Spleen (tissue), 11 donors: ENCODE data around the gene LRRC49. TPM values are rescaled to one million over a fixed set of nuclear protein-coding genes. Genes with fewer than 3 reads are reported as not detected.

Experiments
- DNase-seq: peaks from one replicate; pipeline ENCODE4 v3.0.0-alpha.2; 2020
- H3K27ac ChIP-seq, 8 donors: fragments of 200-600 bp; sonication (generic) in 7 of 8; 1 replicate in 4 of 8; 2 replicates in 4 of 8; pipeline versions ENCODE4 v1.5.0 to v1.8.0; 2016 to 2021; ENCODE audit warnings: inconsistent platforms in 4 of 8, mild to moderate bottlenecking in 4 of 8, moderate library complexity in 1 of 8
- H3K27me3 ChIP-seq, 7 donors: fragments of 200-600 bp; sonication (generic) in 6 of 7; replicated peaks in 1 of 7; 1 replicate in 4 of 7; 2 replicates in 3 of 7; pipeline versions ENCODE4 v1.5.0 to v1.8.0; 2016 to 2021; ENCODE audit warnings: inconsistent platforms in 3 of 7, mild to moderate bottlenecking in 1 of 7
- H3K36me3 ChIP-seq, 6 donors: fragments of 200-600 bp; sonication (generic) in 5 of 6; 1 replicate in 4 of 6; 2 replicates in 2 of 6; pipeline versions ENCODE4 v1.5.0 to v1.8.0; 2016 to 2021; ENCODE audit warnings: inconsistent platforms in 2 of 6
- H3K4me1 ChIP-seq, 6 donors: fragments of 200-600 bp; sonication (generic) in 5 of 6; 1 replicate in 3 of 6; 2 replicates in 3 of 6; pipeline versions ENCODE4 v1.5.0 to v1.8.0; 2016 to 2021; ENCODE audit warnings: inconsistent platforms in 3 of 6
- H3K4me3 ChIP-seq, 8 donors: fragments of 200-600 bp; sonication (generic) in 7 of 8; 1 replicate in 4 of 8; 2 replicates in 4 of 8; pipeline versions ENCODE4 v1.5.0 to v1.8.0; 2016 to 2021; ENCODE audit warnings: inconsistent platforms in 4 of 8, mild to moderate bottlenecking in 4 of 8, moderate library complexity in 2 of 8
- H3K9me3 ChIP-seq, 8 donors: fragments of 200-600 bp; sonication (generic) in 7 of 8; 1 replicate in 4 of 8; 2 replicates in 4 of 8; pipeline versions ENCODE4 v1.5.0 to v1.8.0; 2016 to 2021; ENCODE audit warnings: inconsistent platforms in 4 of 8
- CTCF ChIP-seq, 11 experiments: fragments of 200-600 bp in 7 of 11; fragments of 450-650 bp in 4 of 11; sonication (generic) in 4 of 11; IDR thresholded peaks in 8 of 11; conservative IDR thresholded peaks in 3 of 11; 1 replicate in 7 of 11; 2 replicates in 4 of 11; pipeline versions ENCODE4 v1.4.0 to v1.8.0; 2016 to 2021; ENCODE audit warnings: antibody characterized with exemption in 11 of 11, inconsistent platforms in 4 of 11, mild to moderate bottlenecking in 1 of 11
- POLR2A ChIP-seq, 3 donors: fragments of 450-650 bp; IDR thresholded peaks; one replicate each; pipeline ENCODE4 v1.5.1; 2017; ENCODE audit warnings: antibody characterized with exemption in 3 of 3, mild to moderate bottlenecking in 1 of 3
- POLR2AphosphoS5 ChIP-seq, 3 donors: sonication (generic); formaldehyde crosslinking; IDR thresholded peaks; one replicate each; pipeline ENCODE4 v1.5.1; 2017; ENCODE audit warnings: antibody characterized with exemption in 3 of 3
- WGBS, 5 donors: extraction: QIAGEN DNeasy Blood & Tissue Kit in 3 of 5; methylation state at CpG; one replicate each; pipeline versions ENCODE4 v1.1.5 to v1.1.7; 2013 to 2018; 5-methylcytosine and 5-hydroxymethylcytosine counted together
- intact Hi-C: fragments of 100-400 bp; cut with DNase I; formaldehyde crosslinking; loops from one replicate; pipeline ENCODE4 v1.15.0; 2023; ENCODE audit warnings: low total_unique reads
- polyA plus RNA-seq, 3 donors: library from polyadenylated mRNA; stranded (reverse); fragments of 200-250 nt; gene quantifications; one replicate each; pipeline ENCODE4 v1.2.1, GENCODE V29; 2013
- total RNA-seq, 7 donors: library from RNA; depleted of rRNA in 3 of 7; stranded (reverse); fragments of >200 nt in 3 of 7; fragmentation: NEBNext Ultra II Directional in 4 of 7; extraction: Animal tissue kit (Norgen Biotek cat#: 25700) in 4 of 7; gene quantifications; one replicate each; pipeline versions ENCODE4 v1.1.0 to v1.2.1, GENCODE V29; 2016 to 2021
- donor health status: healthy with polysubstance abuse.
- donor health status: DM: no; HTN: no; CAD: no; lungs with moderate emphysema.
- donor health status: DM: no; HTN: no; CAD: no.
- donor health status: Bipolar disorder and iron deficiency.
- donor health status: healthy.
- donor health status: DM: no; HTN: no; CAD: no.
- donor health status: DM: yes; HTN: yes; CAD: no.

Gene LRRC49
- total and polyA plus RNA-seq, 10 donors, result 0.62 to 4.1 (median 2.4) TPM

DNA sequence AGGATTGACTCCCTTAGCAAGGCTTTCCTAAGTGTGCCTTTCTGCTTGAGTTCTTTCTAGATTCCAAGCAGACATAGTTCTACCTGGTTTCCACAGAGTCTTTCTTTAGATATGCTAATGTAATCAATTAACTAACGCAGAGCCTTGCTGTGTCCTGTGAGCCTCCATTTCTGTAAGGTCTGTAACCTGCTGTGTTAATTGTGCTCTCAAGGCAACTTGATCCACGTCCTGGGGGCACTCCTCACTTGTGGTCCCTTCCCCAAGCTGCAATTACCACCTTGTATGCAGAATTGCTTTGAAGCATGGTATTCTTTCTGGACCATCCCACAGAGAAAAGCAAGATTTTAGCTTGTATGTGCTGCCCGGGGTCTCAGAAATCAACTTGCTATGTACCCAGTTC lies 193.2 kb downstream of the LRRC49 start:
- no peak for DNase-seq
- H3K36me3 ChIP-seq, result no peaks in the 10 kb centered on the region
- TF ChIP-seq POLR2A (IDR thresholded peaks at IDR 0.05) (no peak), POLR2AphosphoS5 (IDR thresholded peaks at IDR 0.05) (no peak), CTCF (IDR thresholded peaks at IDR 0.05 in 8 of 11, conservative IDR thresholded peaks at IDR 0.05 in 3 of 11) (no peak)
- H3K4me1 ChIP-seq, result no peaks in the 10 kb centered on the region
- peaks cover 0 to 17% (median 3%) of the 10 kb centered on the region in 8 donors for H3K9me3 ChIP-seq
- peaks cover 0 to 37% (median 0%) of the 10 kb centered on the region in 7 donors for H3K27me3 ChIP-seq
- 45 to 60% (median 54%) methylated on average over 3 of the region's 3 CpGs for WGBS, 5 donors
- intact Hi-C loops, result no loop called here
- H3K4me3 ChIP-seq, result no peak overlapping the region
- H3K27ac ChIP-seq, result no peak overlapping the region

GRCh38 chr15:71088155-71088554 lies 195.5 kb downstream of the LRRC49 start:
- peaks cover 0 to 44% (median 0%) of the 10 kb centered on the region in 7 donors for H3K27me3 ChIP-seq
- no peak overlapping the region for H3K27ac ChIP-seq
- H3K4me3 ChIP-seq, result no peak overlapping the region
- DNase-seq, result no peak
- intact Hi-C loops, result no loop called here
- H3K36me3 ChIP-seq, result no peaks in the 10 kb centered on the region
- no peaks in the 10 kb centered on the region for H3K4me1 ChIP-seq
- TF ChIP-seq POLR2A (IDR thresholded peaks at IDR 0.05) (no peak), POLR2AphosphoS5 (IDR thresholded peaks at IDR 0.05) (no peak), CTCF (IDR thresholded peaks at IDR 0.05 in 8 of 11, conservative IDR thresholded peaks at IDR 0.05 in 3 of 11) (no peak)
- peaks cover 0 to 17% (median 3%) of the 10 kb centered on the region in 8 donors for H3K9me3 ChIP-seq

DNA sequence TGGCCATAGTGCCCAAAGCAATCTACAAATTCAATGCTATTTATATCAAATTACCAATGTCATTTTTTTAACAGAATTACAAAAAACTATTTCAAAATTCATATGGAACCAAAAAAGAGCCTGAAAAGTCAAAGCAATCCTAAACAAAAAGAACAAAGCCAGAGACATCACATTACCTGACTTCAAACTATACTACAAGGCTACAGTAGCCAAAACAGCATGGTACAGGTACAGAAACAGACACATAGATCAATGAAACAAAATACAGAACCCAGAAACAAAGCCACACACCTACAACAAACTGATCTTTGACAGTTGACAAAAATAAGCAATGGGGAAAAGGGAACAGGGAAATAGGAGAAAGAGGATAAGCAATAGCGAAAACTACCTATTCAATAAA lies 196.1 kb downstream of the LRRC49 start:
- intact Hi-C loops, result no loop called here
- DNase-seq, result no peak
- H3K27me3 ChIP-seq, result peaks cover 0 to 44% (median 0%) of the 10 kb centered on the region in 7 donors
- no peaks in the 10 kb centered on the region for H3K4me1 ChIP-seq
- no peak overlapping the region for H3K4me3 ChIP-seq
- H3K9me3 ChIP-seq, result peaks cover 0 to 17% (median 3%) of the 10 kb centered on the region in 8 donors
- H3K36me3 ChIP-seq, result no peaks in the 10 kb centered on the region
- H3K27ac ChIP-seq, result no peak overlapping the region
- WGBS, 5 donors, result 89 to 96% (median 93%) methylated on average over 1 of the region's 1 CpG
- TF ChIP-seq CTCF (IDR thresholded peaks at IDR 0.05 in 8 of 11, conservative IDR thresholded peaks at IDR 0.05 in 3 of 11), result no peak
- no peak for TF ChIP-seq POLR2A (IDR thresholded peaks at IDR 0.05)
- no peak for TF ChIP-seq POLR2AphosphoS5 (IDR thresholded peaks at IDR 0.05)

DNA sequence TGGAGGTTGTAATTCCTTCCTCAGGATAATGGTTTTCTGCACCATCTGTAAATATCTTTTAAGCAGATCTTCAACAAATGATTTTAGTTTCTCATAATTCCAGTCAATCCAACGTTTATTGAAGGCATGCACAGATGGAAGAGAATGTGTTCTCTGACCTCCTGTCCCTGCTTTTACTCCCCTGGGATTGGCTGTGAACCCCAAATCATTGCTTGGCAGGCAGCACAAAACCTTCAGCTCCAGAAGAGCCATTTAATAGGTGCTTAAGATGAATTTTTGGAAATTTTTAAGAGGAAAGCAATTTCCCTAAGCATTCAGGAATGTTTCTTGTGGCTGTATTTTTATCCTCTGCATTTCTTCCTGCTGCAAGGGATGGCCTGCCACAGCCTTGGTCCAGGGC lies 197.2 kb downstream of the LRRC49 start:
- intact Hi-C loops, result no loop called here
- no peak overlapping the region for H3K4me3 ChIP-seq
- H3K27me3 ChIP-seq, result peaks cover 0 to 34% (median 0%) of the 10 kb centered on the region in 7 donors
- WGBS, 5 donors, result 48 to 80% (median 58%) methylated on average over 1 of the region's 1 CpG
- H3K4me1 ChIP-seq, result no peaks in the 10 kb centered on the region
- TF ChIP-seq CTCF (IDR thresholded peaks at IDR 0.05 in 8 of 11, conservative IDR thresholded peaks at IDR 0.05 in 3 of 11) (no peak), POLR2A (IDR thresholded peaks at IDR 0.05) (no peak), POLR2AphosphoS5 (IDR thresholded peaks at IDR 0.05) (no peak)
- H3K27ac ChIP-seq, result no peak overlapping the region
- no peaks in the 10 kb centered on the region for H3K36me3 ChIP-seq
- DNase-seq, result no peak
- peaks cover 0 to 17% (median 3%) of the 10 kb centered on the region in 8 donors for H3K9me3 ChIP-seq
